GM23338 (cell line): ENCODE results near the gene CCDC12. TPM values are rescaled to one million over a fixed set of nuclear protein-coding genes. Genes with fewer than 3 reads are reported as not detected.

Source experiments
- ATAC-seq: fragments of 200-7000 bp; cut with Tn5 transposase; 3 replicates; pipeline ENCODE4 v1.9.1; 2020
- DNase-seq: peaks from one replicate; pipeline ENCODE4 v3.0.0-alpha.2; 2015; ENCODE audit warnings: low spot score
- H2AFZ ChIP-seq: fragments of 200-600 bp; sonication (generic); 2 replicates; pipeline ENCODE4 v1.8.0; 2016; ENCODE audit warnings: antibody characterized with exemption, mild to moderate bottlenecking, moderate library complexity
- H3F3A ChIP-seq: fragments of 200-600 bp; sonication (generic); replicated peaks from 2 replicates; pipeline ENCODE4 v1.8.0; 2017; ENCODE audit warnings: antibody characterized with exemption, mixed run types, low read depth
- H3K27ac ChIP-seq: fragments of 200-600 bp; sonication (generic); 2 replicates; pipeline ENCODE4 v1.6.1; 2016; ENCODE audit warnings: low read depth
- H3K27me3 ChIP-seq: fragments of 200-600 bp; sonication (generic); 2 replicates; pipeline ENCODE4 v1.8.0; 2016; ENCODE audit warnings: mild to moderate bottlenecking, mixed run types, moderate library complexity; ENCODE audit not compliant: insufficient read depth
- H3K36me3 ChIP-seq: fragments of 200-600 bp; sonication (generic); 2 replicates; pipeline ENCODE4 v1.8.0; 2016; ENCODE audit warnings: mild to moderate bottlenecking; ENCODE audit not compliant: insufficient read depth
- H3K4me1 ChIP-seq: fragments of 200-600 bp; sonication (generic); 2 replicates; pipeline ENCODE4 v1.8.0; 2016; ENCODE audit warnings: mild to moderate bottlenecking, moderate library complexity; ENCODE audit not compliant: insufficient read depth
- H3K4me2 ChIP-seq: fragments of 200-600 bp; sonication (generic); 2 replicates; pipeline ENCODE4 v1.7.1; 2017; ENCODE audit warnings: mixed run types
- H3K4me3 ChIP-seq: fragments of 200-600 bp; sonication (generic); 2 replicates; pipeline ENCODE4 v1.6.1; 2016; ENCODE audit warnings: mixed run types
- H3K79me2 ChIP-seq: fragments of 200-600 bp; sonication (generic); replicated peaks from 2 replicates; pipeline ENCODE4 v1.8.0; 2017; ENCODE audit warnings: mild to moderate bottlenecking; ENCODE audit not compliant: insufficient read depth
- H3K9me2 ChIP-seq: fragments of 200-600 bp; sonication (generic); 2 replicates; pipeline ENCODE4 v1.8.0; 2017; ENCODE audit not compliant: insufficient read depth
- H4K20me1 ChIP-seq: fragments of 200-600 bp; sonication (generic); replicated peaks from 2 replicates; pipeline ENCODE4 v1.8.0; 2017; ENCODE audit warnings: mild to moderate bottlenecking; ENCODE audit not compliant: insufficient read depth
- H3K27ac Mint-ChIP-seq: 2 replicates; pipeline ENCODE4 v1.8.0; 2020; ENCODE audit warnings: inconsistent platforms, mild to moderate bottlenecking, moderate library complexity, mixed read lengths
- H3K27me3 Mint-ChIP-seq: 3 replicates; pipeline ENCODE4 v1.8.0; 2022; ENCODE audit warnings: low read depth, mild to moderate bottlenecking, moderate library complexity, mixed read lengths, inconsistent platforms; ENCODE audit not compliant: insufficient read depth, poor library complexity
- H3K36me3 Mint-ChIP-seq: 3 replicates; pipeline ENCODE4 v1.8.0; 2021; ENCODE audit warnings: low read depth, mild to moderate bottlenecking, inconsistent platforms, moderate library complexity, mixed read lengths
- H3K4me1 Mint-ChIP-seq: 3 replicates; pipeline ENCODE4 v1.8.0; 2020; ENCODE audit warnings: mild to moderate bottlenecking, inconsistent platforms, mixed read lengths
- H3K4me3 Mint-ChIP-seq: 3 replicates; pipeline ENCODE4 v1.8.0; 2021; ENCODE audit warnings: moderate library complexity, mild to moderate bottlenecking, inconsistent platforms, mixed read lengths
- H3K9me3 Mint-ChIP-seq: 3 replicates; pipeline ENCODE4 v1.8.0; 2020; ENCODE audit warnings: moderate library complexity, mild to moderate bottlenecking, inconsistent platforms, mixed read lengths
- NANOG ChIP-seq: IDR thresholded peaks from 2 replicates; pipeline ENCODE4 v1.6.1; 2016; ENCODE audit warnings: antibody characterized with exemption, borderline replicate concordance
- POLR2AphosphoS5 ChIP-seq: IDR thresholded peaks from 2 replicates; pipeline ENCODE4 v1.6.1; 2016; ENCODE audit warnings: antibody characterized with exemption, low read depth
- polyA plus RNA-seq: library from polyadenylated mRNA; unstranded; fragments of >200 nt; fragmentation: Nextera tagmentation; extraction: Ambion mirVana; gene quantifications from 2 replicates; pipeline ENCODE4 v1.2.1, GENCODE V29; 2016
- total RNA-seq: library from RNA; depleted of rRNA; stranded (reverse); fragments of >200 nt; shearing (Covaris generic); gene quantifications from 2 replicates; pipeline ENCODE4 v1.2.3, GENCODE V29; 2014
- TF ChIP-seq, protein P1 (sequence below): IDR thresholded peaks from one replicate; pipeline ENCODE4 v1.6.1; 2018; ENCODE audit warnings: antibody characterized with exemption; ENCODE audit not compliant: unreplicated experiment
- TF ChIP-seq, protein P2 (sequence below): IDR thresholded peaks from 2 replicates; pipeline ENCODE4 v1.6.1; 2016; ENCODE audit warnings: antibody characterized with exemption

CCDC12 gene
- total and polyA plus RNA-seq, 2 experiments from 2014 or later, result 42.9 to 133 TPM

DNA sequence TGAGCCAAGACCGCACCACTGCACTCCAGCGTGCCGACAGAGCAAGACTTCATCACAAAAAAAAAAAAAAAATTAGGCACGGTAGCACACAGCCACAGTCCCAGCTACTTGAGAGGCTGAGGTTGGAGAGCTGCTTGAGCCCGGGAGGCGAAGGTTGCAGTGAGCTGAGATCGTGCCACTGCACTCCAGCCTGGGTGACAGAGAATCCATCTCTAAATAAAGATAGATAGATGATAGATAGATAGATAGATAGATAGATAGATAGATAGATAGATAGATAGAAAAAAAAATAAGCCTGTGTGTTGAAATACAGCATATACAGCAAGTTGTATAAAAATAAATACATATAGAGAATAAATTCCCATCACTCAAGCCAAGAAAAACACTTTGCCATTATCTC, 61.7 kb downstream of the CCDC12 start (continued):
- TF ChIP-seq, protein P1, sequence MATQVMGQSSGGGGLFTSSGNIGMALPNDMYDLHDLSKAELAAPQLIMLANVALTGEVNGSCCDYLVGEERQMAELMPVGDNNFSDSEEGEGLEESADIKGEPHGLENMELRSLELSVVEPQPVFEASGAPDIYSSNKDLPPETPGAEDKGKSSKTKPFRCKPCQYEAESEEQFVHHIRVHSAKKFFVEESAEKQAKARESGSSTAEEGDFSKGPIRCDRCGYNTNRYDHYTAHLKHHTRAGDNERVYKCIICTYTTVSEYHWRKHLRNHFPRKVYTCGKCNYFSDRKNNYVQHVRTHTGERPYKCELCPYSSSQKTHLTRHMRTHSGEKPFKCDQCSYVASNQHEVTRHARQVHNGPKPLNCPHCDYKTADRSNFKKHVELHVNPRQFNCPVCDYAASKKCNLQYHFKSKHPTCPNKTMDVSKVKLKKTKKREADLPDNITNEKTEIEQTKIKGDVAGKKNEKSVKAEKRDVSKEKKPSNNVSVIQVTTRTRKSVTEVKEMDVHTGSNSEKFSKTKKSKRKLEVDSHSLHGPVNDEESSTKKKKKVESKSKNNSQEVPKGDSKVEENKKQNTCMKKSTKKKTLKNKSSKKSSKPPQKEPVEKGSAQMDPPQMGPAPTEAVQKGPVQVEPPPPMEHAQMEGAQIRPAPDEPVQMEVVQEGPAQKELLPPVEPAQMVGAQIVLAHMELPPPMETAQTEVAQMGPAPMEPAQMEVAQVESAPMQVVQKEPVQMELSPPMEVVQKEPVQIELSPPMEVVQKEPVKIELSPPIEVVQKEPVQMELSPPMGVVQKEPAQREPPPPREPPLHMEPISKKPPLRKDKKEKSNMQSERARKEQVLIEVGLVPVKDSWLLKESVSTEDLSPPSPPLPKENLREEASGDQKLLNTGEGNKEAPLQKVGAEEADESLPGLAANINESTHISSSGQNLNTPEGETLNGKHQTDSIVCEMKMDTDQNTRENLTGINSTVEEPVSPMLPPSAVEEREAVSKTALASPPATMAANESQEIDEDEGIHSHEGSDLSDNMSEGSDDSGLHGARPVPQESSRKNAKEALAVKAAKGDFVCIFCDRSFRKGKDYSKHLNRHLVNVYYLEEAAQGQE, result no peak
- TF ChIP-seq, protein P2, sequence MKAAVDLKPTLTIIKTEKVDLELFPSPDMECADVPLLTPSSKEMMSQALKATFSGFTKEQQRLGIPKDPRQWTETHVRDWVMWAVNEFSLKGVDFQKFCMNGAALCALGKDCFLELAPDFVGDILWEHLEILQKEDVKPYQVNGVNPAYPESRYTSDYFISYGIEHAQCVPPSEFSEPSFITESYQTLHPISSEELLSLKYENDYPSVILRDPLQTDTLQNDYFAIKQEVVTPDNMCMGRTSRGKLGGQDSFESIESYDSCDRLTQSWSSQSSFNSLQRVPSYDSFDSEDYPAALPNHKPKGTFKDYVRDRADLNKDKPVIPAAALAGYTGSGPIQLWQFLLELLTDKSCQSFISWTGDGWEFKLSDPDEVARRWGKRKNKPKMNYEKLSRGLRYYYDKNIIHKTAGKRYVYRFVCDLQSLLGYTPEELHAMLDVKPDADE, result no peak

DNA sequence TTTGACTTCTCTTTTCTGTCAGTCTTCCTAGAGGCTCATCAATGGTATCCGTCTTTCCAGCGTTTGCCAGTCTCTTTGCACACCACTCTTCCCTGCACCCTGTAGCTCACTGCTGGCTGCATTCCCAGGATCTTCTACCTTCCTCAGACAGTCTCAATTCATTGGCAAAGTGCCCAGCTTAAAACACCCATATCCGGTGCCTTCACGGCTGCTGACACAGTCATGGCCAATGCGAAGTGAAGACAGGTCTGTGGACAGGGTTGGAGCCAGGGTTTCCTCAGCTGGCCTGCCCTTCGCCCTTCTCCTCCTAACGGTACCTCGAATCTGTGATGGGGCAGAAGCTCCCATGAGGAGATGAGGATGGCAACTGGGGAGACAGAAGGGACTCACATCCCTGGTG, 62.9 kb downstream of the CCDC12 start:
- H3K27ac Mint-ChIP-seq, result no peak overlapping the region
- peaks cover 14% of the 10 kb centered on the region; the same call in 2 of the 3 replicates for H3K9me3 Mint-ChIP-seq
- Histone ChIP-seq H3K36me3 (peaks cover 9% of the 10 kb centered on the region), H3K9me2 (no peaks in the 10 kb centered on the region; the same call in 1 of the 2 replicates), H3K27me3 (no peaks in the 10 kb centered on the region), H3K4me3 (no peak overlapping the region), H3K4me1 (no peaks in the 10 kb centered on the region), H4K20me1 (no peaks in the 10 kb centered on the region; the same call in 1 of the 2 replicates), H3K79me2 (no peaks in the 10 kb centered on the region), H3F3A (0 out of 2 replicates have a peak, but pooled peaks cover 6% of the 10 kb centered on the region), H2AFZ (no peak overlapping the region), H3K4me2 (no peak overlapping the region), H3K27ac (no peak overlapping the region)
- peaks cover 5% of the 10 kb centered on the region for H3K27me3 Mint-ChIP-seq
- ATAC-seq (no peak), DNase-seq (no peak)
- H3K4me1 Mint-ChIP-seq, result peaks cover 2% of the 10 kb centered on the region; the same call in 1 of the 3 replicates
- no peak overlapping the region for H3K4me3 Mint-ChIP-seq
- 0 out of 2 replicates have a peak, but pooled peaks have one; percentile 17 for TF ChIP-seq POLR2AphosphoS5
- no peak for TF ChIP-seq NANOG
- TF ChIP-seq, protein P2, result no peak
- TF ChIP-seq, protein P1, result no peak
- H3K36me3 Mint-ChIP-seq, result peaks cover 21% of the 10 kb centered on the region
